Peyer's patch (tissue), 4 donors: ENCODE measurements around the gene LMO1. TPM values are rescaled to one million over a fixed set of nuclear protein-coding genes. Genes with fewer than 3 reads are reported as not detected.
A peak's percentile ranks its signal among the peaks of the same experiment; 100 is the strongest.

Experiments used
- DNase-seq, 3 donors: peaks; one replicate each; pipeline ENCODE4 v3.0.0-alpha.2; 2017 to 2019
- H3K27ac ChIP-seq, 4 donors: fragments of 200-600 bp; sonication (generic); one replicate each; pipeline ENCODE4 v1.5.1; 2016 to 2019
- H3K27me3 ChIP-seq, 2 donors: fragments of 200-600 bp; sonication (generic); one replicate each; pipeline ENCODE4 v1.5.1; 2019
- H3K36me3 ChIP-seq, 3 donors: fragments of 200-600 bp; sonication (generic); one replicate each; pipeline ENCODE4 v1.5.1; 2016 to 2019
- H3K4me1 ChIP-seq, 4 donors: fragments of 200-600 bp; sonication (generic); one replicate each; pipeline ENCODE4 v1.5.1; 2016 to 2019
- H3K4me3 ChIP-seq, 4 donors: fragments of 200-600 bp; sonication (generic); 1 replicate in 3 of 4; 2 replicates in 1 of 4; pipeline ENCODE4 v1.5.1; 2016 to 2019; ENCODE audit warnings: mild to moderate bottlenecking in 1 of 4
- H3K9me3 ChIP-seq, 4 donors: fragments of 200-600 bp; sonication (generic); one replicate each; pipeline ENCODE4 v1.5.1; 2016 to 2019; ENCODE audit warnings: mild to moderate bottlenecking in 1 of 4
- CTCF ChIP-seq, 6 experiments: fragments of 450-650 bp in 4 of 6; fragments of 200-600 bp in 2 of 6; sonication (generic) in 1 of 6; IDR thresholded peaks; one replicate each; pipeline ENCODE4 v1.5.1; 2017 to 2019; ENCODE audit warnings: antibody characterized with exemption in 6 of 6, mild to moderate bottlenecking in 3 of 6, moderate library complexity in 1 of 6
- POLR2A ChIP-seq, 2 donors: fragments of 450-650 bp; IDR thresholded peaks; one replicate each; pipeline ENCODE4 v1.5.1; 2017; ENCODE audit warnings: antibody characterized with exemption in 2 of 2, mild to moderate bottlenecking in 2 of 2, moderate library complexity in 2 of 2
- total RNA-seq, 4 donors: library from RNA; depleted of rRNA; stranded (reverse); fragments of >200 nt; gene quantifications; one replicate each; pipeline ENCODE4 v1.1.0, GENCODE V29; 2016

LMO1 gene
- total RNA-seq, 4 donors from 2014 or later: not detected

GRCh38 chr11:8283100-8283464 is 19.4 kb upstream of the LMO1 start:
- Histone ChIP-seq H3K4me3 (peak overlapping the region in 1 of 4 donors; percentile 33), H3K4me1 (no peaks in the 10 kb centered on the region), H3K9me3 (no peaks in the 10 kb centered on the region), H3K27me3 (no peaks in the 10 kb centered on the region), H3K27ac (no peak overlapping the region), H3K36me3 (no peaks in the 10 kb centered on the region)
- peak in 1 of 3 donors; percentile 13 for DNase-seq
- no peak for TF ChIP-seq POLR2A (IDR thresholded peaks at IDR 0.05)

- Histone ChIP-seq H3K4me1 (no peaks in the 10 kb centered on the region), H3K4me3 (no peak overlapping the region), H3K27ac (no peak overlapping the region), H3K9me3 (no peaks in the 10 kb centered on the region), H3K27me3 (no peaks in the 10 kb centered on the region), H3K36me3 (no peaks in the 10 kb centered on the region)
- peak in 2 of 3 donors; percentile 10 to 17 for DNase-seq
- TF ChIP-seq CTCF (IDR thresholded peaks at IDR 0.05): no peak
- TF ChIP-seq POLR2A (IDR thresholded peaks at IDR 0.05): no peak
Measured at GRCh38 chr11:8282631-8283030, 19.0 kb upstream of the LMO1 start.

GRCh38 chr11:8281266-8281665 is 17.6 kb upstream of the LMO1 start:
- DNase-seq: peak in 2 of 3 donors; percentile 3 to 22
- H3K4me1 ChIP-seq: no peaks in the 10 kb centered on the region
- no peaks in the 10 kb centered on the region for H3K36me3 ChIP-seq
- TF ChIP-seq CTCF (IDR thresholded peaks at IDR 0.05) (no peak), POLR2A (IDR thresholded peaks at IDR 0.05) (no peak)
- H3K4me3 ChIP-seq: no peak overlapping the region
- H3K27ac ChIP-seq: no peak overlapping the region
- no peaks in the 10 kb centered on the region for H3K27me3 ChIP-seq
- no peaks in the 10 kb centered on the region for H3K9me3 ChIP-seq

- Histone ChIP-seq H3K27ac (no peak overlapping the region), H3K4me1 (no peaks in the 10 kb centered on the region), H3K4me3 (no peak overlapping the region), H3K36me3 (no peaks in the 10 kb centered on the region), H3K9me3 (no peaks in the 10 kb centered on the region), H3K27me3 (no peaks in the 10 kb centered on the region)
- TF ChIP-seq CTCF (IDR thresholded peaks at IDR 0.05) (no peak), POLR2A (IDR thresholded peaks at IDR 0.05) (no peak)
- peak in 2 of 3 donors; percentile 12 to 15 for DNase-seq
Measured at GRCh38 chr11:8277691-8278090, 14.0 kb upstream of the LMO1 start.

- no peak overlapping the region for H3K4me3 ChIP-seq
- H3K4me1 ChIP-seq: no peaks in the 10 kb centered on the region
- no peak overlapping the region for H3K27ac ChIP-seq
- no peak for DNase-seq
- no peaks in the 10 kb centered on the region for H3K9me3 ChIP-seq
- H3K36me3 ChIP-seq: no peaks in the 10 kb centered on the region
- TF ChIP-seq CTCF (IDR thresholded peaks at IDR 0.05) (no peak), POLR2A (IDR thresholded peaks at IDR 0.05) (no peak)
- H3K27me3 ChIP-seq: no peaks in the 10 kb centered on the region
Measured at GRCh38 chr11:8276528-8276927, 12.8 kb upstream of the LMO1 start.

- DNase-seq: no peak
Measured at GRCh38 chr11:8273287-8273686, 9.6 kb upstream of the LMO1 start.

More at GRCh38 chr11:8273287-8273686, 9.6 kb upstream of the LMO1 start:
- H3K4me3 ChIP-seq: no peak overlapping the region
- H3K9me3 ChIP-seq: no peaks in the 10 kb centered on the region
- H3K27me3 ChIP-seq: peaks cover 0 to 15% of the 10 kb centered on the region in 2 donors
- no peaks in the 10 kb centered on the region for H3K36me3 ChIP-seq
- peaks cover 0 to 5% (median 2%) of the 10 kb centered on the region in 4 donors for H3K4me1 ChIP-seq
- no peak overlapping the region for H3K27ac ChIP-seq
- TF ChIP-seq POLR2A (IDR thresholded peaks at IDR 0.05): no peak
- no peak for TF ChIP-seq CTCF (IDR thresholded peaks at IDR 0.05)
